Measurements from ENCODE around the gene MSANTD2.

DNA sequence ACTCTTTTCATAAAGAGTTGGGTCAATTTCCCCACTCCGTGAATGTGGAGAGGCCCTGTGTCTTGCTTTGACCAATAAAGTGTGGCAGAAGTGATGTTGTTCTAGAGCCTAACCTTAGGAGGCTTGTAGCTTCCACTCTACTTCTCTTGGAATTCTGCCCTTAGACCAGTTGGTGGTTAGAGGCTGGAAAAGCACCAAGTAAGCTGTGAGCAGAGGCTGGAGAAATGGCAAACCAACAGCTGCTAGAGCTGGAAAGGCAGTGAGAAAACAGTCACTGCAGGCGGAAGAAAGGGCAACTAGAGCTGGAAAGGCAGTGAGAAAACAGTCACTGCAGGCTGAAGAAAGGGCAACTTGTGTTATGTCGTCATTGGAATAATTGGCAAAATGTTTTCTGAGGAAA lies 29.8 kb upstream of the MSANTD2 start:
- no peak for TF ChIP-seq CTCF (IDR thresholded peaks at IDR 0.05)
- no peak for TF ChIP-seq POLR2A (IDR thresholded peaks at IDR 0.05)
